Ureter (tissue), 1 donor: ENCODE data around the gene SOCS7. TPM values are rescaled to one million over a fixed set of nuclear protein-coding genes. Genes with fewer than 3 reads are reported as not detected.

ENCODE experiments used
- DNase-seq: peaks from one replicate; pipeline ENCODE4 v3.0.0-alpha.2; 2020; ENCODE audit warnings: low spot score
- total RNA-seq: library from RNA; stranded (reverse); gene quantifications from one replicate; pipeline ENCODE4 v1.2.4, GENCODE V29; 2023
- donor health status: DM: yes; HTN: yes; CAD: no.

Gene SOCS7
- total RNA-seq = 25.6 TPM

- peak; percentile 94 for DNase-seq
Measured at GRCh38 chr17:38351412-38352222, at the start of gene SOCS7. TSS of gene SOCS7 (plus strand) at chr17:38351844. CDS start at chr17:38352053, 209 bp downstream.

GRCh38 chr17:38315497-38315896 is 36.1 kb upstream of the SOCS7 start:
- no peak for DNase-seq

GRCh38 chr17:38317081-38317480 is 34.6 kb upstream of the SOCS7 start:
- no peak for DNase-seq

GRCh38 chr17:38320482-38320881 is 31.2 kb upstream of the SOCS7 start:
- DNase-seq = peak; percentile 59

GRCh38 chr17:38322156-38322779 is 29.4 kb upstream of the SOCS7 start:
- no peak for DNase-seq

- DNase-seq = no peak
Measured at GRCh38 chr17:38322897-38323296, 28.7 kb upstream of the SOCS7 start.

GRCh38 chr17:38324141-38324697 is 27.4 kb upstream of the SOCS7 start:
- no peak for DNase-seq

GRCh38 chr17:38324772-38325171 is 26.9 kb upstream of the SOCS7 start:
- DNase-seq = no peak

- no peak for DNase-seq
Measured at GRCh38 chr17:38325221-38325851, 26.3 kb upstream of the SOCS7 start.

GRCh38 chr17:38326996-38327792 is 24.4 kb upstream of the SOCS7 start:
- DNase-seq = no peak

GRCh38 chr17:38327936-38328335 is 23.7 kb upstream of the SOCS7 start:
- no peak for DNase-seq

GRCh38 chr17:38328620-38329019 is 23.0 kb upstream of the SOCS7 start:
- DNase-seq = no peak

GRCh38 chr17:38329284-38329683 is 22.4 kb upstream of the SOCS7 start:
- no peak for DNase-seq

GRCh38 chr17:38329808-38330730 is 21.6 kb upstream of the SOCS7 start:
- DNase-seq = no peak

GRCh38 chr17:38330941-38331411 is 20.7 kb upstream of the SOCS7 start:
- DNase-seq = no peak

GRCh38 chr17:38332735-38333134 is 18.9 kb upstream of the SOCS7 start:
- DNase-seq = no peak

- no peak for DNase-seq
Measured at GRCh38 chr17:38333635-38334295, 17.9 kb upstream of the SOCS7 start.

GRCh38 chr17:38334480-38335364 is 16.9 kb upstream of the SOCS7 start:
- DNase-seq = no peak

- no peak for DNase-seq
Measured at GRCh38 chr17:38336838-38337237, 14.8 kb upstream of the SOCS7 start.
